Panc1 (cell line): ENCODE data around the gene AHCYL1. TPM values are rescaled to one million over a fixed set of nuclear protein-coding genes. Genes with fewer than 3 reads are reported as not detected.

Source experiments
- ATAC-seq: fragments of 200-7000 bp; cut with Tn5 transposase; 2 replicates; pipeline ENCODE4 v1.9.1; 2020; ENCODE audit warnings: mild to moderate bottlenecking, moderate library complexity
- BruUV-seq: library from RNA; stranded (reverse); fragments of 400-500 nt; replicated peaks from 2 replicates; lab custom pipeline; 2021; lab: Mats Ljungman, UMichigan
- CTCF ChIA-PET: fragments of 300-600 bp; sonication (Branson Sonifier 250); formaldehyde crosslinking; loops from one replicate; lab custom pipeline; 2022; ENCODE audit warnings: antibody characterized with exemption; lab: Charles Lee
- POLR2A ChIA-PET: fragments of 300-600 bp; sonication (Branson Sonifier 250); formaldehyde crosslinking; loops from one replicate; lab custom pipeline; 2022; ENCODE audit warnings: antibody characterized with exemption; lab: Charles Lee
- DNase-seq: peaks from one replicate; pipeline ENCODE4 v3.0.0-alpha.2; 2010; ENCODE audit warnings: low read depth, low spot score
- H3K27ac ChIP-seq: 2 replicates; pipeline ENCODE4 v1.5.1; 2011; ENCODE audit warnings: mild to moderate bottlenecking, low read length, inconsistent platforms
- H3K27me3 ChIP-seq: fragments of 200-500 bp; sonication (Bioruptor generic); 2 replicates; pipeline ENCODE4 v1.6.0; 2014; ENCODE audit warnings: low read length, inconsistent platforms; ENCODE audit not compliant: control insufficient read depth, insufficient read depth
- H3K36me3 ChIP-seq: fragments of 200-500 bp; sonication (Bioruptor generic); 2 replicates; pipeline ENCODE4 v1.5.1; 2014; ENCODE audit warnings: inconsistent platforms, mild to moderate bottlenecking, low read length, moderate library complexity; ENCODE audit not compliant: control insufficient read depth, insufficient read depth
- H3K4me1 ChIP-seq: 2 replicates; pipeline ENCODE4 v1.5.1; 2011; ENCODE audit warnings: inconsistent platforms, mild to moderate bottlenecking, low read length, moderate library complexity; ENCODE audit not compliant: control insufficient read depth, insufficient read depth
- H3K4me3 ChIP-seq, 2 experiments: 2 replicates each; pipeline ENCODE4 v1.5.1; 2011 to 2012; ENCODE audit warnings: low read depth in 2 of 2, low read length in 2 of 2, mild to moderate bottlenecking in 2 of 2, inconsistent platforms in 1 of 2, moderate library complexity in 1 of 2
- H3K9me3 ChIP-seq: fragments of 200-500 bp; sonication (Bioruptor generic); 2 replicates; pipeline ENCODE4 v1.5.1; 2014; ENCODE audit warnings: low read depth, mild to moderate bottlenecking, inconsistent platforms, low read length, moderate library complexity; ENCODE audit not compliant: control insufficient read depth, insufficient read depth
- POLR2AphosphoS5 ChIP-seq: IDR thresholded peaks from 2 replicates; pipeline ENCODE4 v1.6.1; 2012; ENCODE audit warnings: mild to moderate bottlenecking, low read depth, low read length, moderate library complexity
- SIN3A ChIP-seq: IDR thresholded peaks from 2 replicates; pipeline ENCODE4 v1.6.1; 2012; ENCODE audit warnings: low read depth, mild to moderate bottlenecking, low read length, moderate library complexity, borderline replicate concordance; ENCODE audit not compliant: insufficient read depth
- TCF7L2 ChIP-seq: IDR thresholded peaks from 2 replicates; pipeline ENCODE4 v1.6.1; 2011; ENCODE audit warnings: mild to moderate bottlenecking, low read depth, low read length, inconsistent platforms
- in situ Hi-C: cut with HindIII; loops from 2 replicates; pipeline ENCODE4 v1.10.0; 2016; ENCODE audit warnings: low sequenced_read_pairs, low pct_unique_long_range_greater_than_20kb
- intact Hi-C: fragments of 100-400 bp; cut with micrococcal nuclease; formaldehyde crosslinking; loops from one replicate; pipeline ENCODE4 v1.10.0; 2022; ENCODE audit not compliant: unreplicated experiment
- total RNA-seq: library from RNA; stranded (reverse); gene quantifications from one replicate; pipeline ENCODE4 v1.2.1, GENCODE V29; 2021; ENCODE audit not compliant: unreplicated experiment
- TF ChIP-seq, protein P1 (sequence below), 2 experiments: IDR thresholded peaks; 2 replicates each; pipeline ENCODE4 v1.6.1; 2011 to 2012; ENCODE audit warnings: low read depth in 2 of 2, control low read depth in 1 of 2, low read length in 1 of 2, mild to moderate bottlenecking in 1 of 2, moderate library complexity in 1 of 2; ENCODE audit not compliant: insufficient read depth in 1 of 2
- TF ChIP-seq, protein P2 (sequence below): fragments of 450-650 bp; IDR thresholded peaks from 2 replicates; pipeline ENCODE4 v1.5.1; 2017; ENCODE audit warnings: mild to moderate bottlenecking

AHCYL1 gene
- total RNA-seq, 1 experiment from 2014 or later: 174 TPM

DNA sequence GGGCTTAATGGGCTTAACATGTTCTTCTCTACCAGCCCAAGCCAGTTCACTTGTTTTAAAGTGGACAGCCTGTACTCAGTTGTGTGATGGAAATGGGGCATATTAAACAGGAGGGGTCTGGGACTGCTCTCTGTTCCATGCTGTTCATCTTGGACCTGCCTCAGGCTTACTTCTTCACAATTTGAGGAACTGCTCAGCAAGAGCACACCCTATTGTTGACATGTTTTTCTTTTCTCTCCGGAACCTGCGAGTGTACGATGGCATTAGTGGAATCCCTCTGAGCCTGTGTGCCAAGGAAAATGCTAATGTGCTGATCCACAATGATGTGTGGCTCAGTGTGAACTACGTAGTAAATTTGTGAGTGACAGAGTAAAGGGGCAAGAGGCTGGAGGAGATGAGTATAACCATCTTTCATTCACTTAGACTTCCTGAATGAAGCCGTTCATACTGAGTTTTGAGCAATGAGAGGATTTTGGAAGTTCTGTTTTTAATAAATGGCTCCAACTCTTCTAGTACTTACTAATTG lies 6.9 kb downstream of the AHCYL1 start:
- H3K9me3 ChIP-seq: no peaks in the 10 kb centered on the region
- in situ Hi-C loops (no loop called here), intact Hi-C loops (no loop called here)
- BruUV-seq: TSS peak; percentile 36
- peaks cover 8% of the 10 kb centered on the region; the same call in 1 of the 2 replicates for H3K36me3 ChIP-seq
- DNase-seq (no peak), ATAC-seq (no peak)
- ChIA-PET POLR2A (no interaction called here), CTCF (interaction anchor here (0.6 kb wide), 1 partner anchor 357 kb away, joined by 4 read pairs; no protein-coding TSS in a partner anchor)
- no peaks in the 10 kb centered on the region for H3K27me3 ChIP-seq
- peaks cover 36% of the 10 kb centered on the region for H3K4me1 ChIP-seq
- no peak overlapping the region for H3K4me3 ChIP-seq
- TF ChIP-seq, protein P1, sequence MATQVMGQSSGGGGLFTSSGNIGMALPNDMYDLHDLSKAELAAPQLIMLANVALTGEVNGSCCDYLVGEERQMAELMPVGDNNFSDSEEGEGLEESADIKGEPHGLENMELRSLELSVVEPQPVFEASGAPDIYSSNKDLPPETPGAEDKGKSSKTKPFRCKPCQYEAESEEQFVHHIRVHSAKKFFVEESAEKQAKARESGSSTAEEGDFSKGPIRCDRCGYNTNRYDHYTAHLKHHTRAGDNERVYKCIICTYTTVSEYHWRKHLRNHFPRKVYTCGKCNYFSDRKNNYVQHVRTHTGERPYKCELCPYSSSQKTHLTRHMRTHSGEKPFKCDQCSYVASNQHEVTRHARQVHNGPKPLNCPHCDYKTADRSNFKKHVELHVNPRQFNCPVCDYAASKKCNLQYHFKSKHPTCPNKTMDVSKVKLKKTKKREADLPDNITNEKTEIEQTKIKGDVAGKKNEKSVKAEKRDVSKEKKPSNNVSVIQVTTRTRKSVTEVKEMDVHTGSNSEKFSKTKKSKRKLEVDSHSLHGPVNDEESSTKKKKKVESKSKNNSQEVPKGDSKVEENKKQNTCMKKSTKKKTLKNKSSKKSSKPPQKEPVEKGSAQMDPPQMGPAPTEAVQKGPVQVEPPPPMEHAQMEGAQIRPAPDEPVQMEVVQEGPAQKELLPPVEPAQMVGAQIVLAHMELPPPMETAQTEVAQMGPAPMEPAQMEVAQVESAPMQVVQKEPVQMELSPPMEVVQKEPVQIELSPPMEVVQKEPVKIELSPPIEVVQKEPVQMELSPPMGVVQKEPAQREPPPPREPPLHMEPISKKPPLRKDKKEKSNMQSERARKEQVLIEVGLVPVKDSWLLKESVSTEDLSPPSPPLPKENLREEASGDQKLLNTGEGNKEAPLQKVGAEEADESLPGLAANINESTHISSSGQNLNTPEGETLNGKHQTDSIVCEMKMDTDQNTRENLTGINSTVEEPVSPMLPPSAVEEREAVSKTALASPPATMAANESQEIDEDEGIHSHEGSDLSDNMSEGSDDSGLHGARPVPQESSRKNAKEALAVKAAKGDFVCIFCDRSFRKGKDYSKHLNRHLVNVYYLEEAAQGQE (IDR thresholded peaks at IDR 0.05; ENCODE audit: insufficient read depth in 1 of 2, low read depth in 2 of 2, low read length in 1 of 2): no peak
- TF ChIP-seq SIN3A (no peak), POLR2AphosphoS5 (no peak), TCF7L2 (no peak)
- TF ChIP-seq, protein P2, sequence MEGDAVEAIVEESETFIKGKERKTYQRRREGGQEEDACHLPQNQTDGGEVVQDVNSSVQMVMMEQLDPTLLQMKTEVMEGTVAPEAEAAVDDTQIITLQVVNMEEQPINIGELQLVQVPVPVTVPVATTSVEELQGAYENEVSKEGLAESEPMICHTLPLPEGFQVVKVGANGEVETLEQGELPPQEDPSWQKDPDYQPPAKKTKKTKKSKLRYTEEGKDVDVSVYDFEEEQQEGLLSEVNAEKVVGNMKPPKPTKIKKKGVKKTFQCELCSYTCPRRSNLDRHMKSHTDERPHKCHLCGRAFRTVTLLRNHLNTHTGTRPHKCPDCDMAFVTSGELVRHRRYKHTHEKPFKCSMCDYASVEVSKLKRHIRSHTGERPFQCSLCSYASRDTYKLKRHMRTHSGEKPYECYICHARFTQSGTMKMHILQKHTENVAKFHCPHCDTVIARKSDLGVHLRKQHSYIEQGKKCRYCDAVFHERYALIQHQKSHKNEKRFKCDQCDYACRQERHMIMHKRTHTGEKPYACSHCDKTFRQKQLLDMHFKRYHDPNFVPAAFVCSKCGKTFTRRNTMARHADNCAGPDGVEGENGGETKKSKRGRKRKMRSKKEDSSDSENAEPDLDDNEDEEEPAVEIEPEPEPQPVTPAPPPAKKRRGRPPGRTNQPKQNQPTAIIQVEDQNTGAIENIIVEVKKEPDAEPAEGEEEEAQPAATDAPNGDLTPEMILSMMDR: no peak
- H3K27ac ChIP-seq: no peak overlapping the region

DNA sequence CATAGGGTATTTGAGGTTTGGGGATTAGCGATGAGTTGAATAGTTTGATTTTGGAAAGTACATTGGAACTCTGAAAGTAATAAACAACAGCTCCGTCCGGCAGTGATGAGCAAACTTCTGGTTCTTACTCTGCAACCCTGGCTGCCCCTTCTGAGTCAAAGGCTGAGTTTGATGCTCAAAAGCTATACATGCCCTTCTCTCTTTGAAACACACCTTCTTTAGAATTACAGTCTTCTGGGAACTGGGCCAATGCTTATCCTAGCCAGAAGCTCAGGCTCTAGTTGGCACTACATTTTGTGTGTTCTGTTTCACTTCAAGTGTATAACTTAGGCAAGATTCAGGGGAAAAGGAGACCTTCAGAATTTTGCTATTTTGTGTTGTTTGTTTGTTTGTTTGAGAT lies 9.3 kb downstream of the AHCYL1 start:
- ATAC-seq: no peak
- Histone ChIP-seq H3K27ac (no peak overlapping the region), H3K36me3 (peaks cover 8% of the 10 kb centered on the region; the same call in 1 of the 2 replicates), H3K4me3 (no peak overlapping the region), H3K4me1 (peaks cover 41% of the 10 kb centered on the region), H3K9me3 (no peaks in the 10 kb centered on the region), H3K27me3 (no peaks in the 10 kb centered on the region)
- ChIA-PET POLR2A (no interaction called here), CTCF (no interaction called here)
- TSS peak; percentile 2 for BruUV-seq
- TF ChIP-seq, protein P2: no peak
- TF ChIP-seq TCF7L2 (no peak), SIN3A (no peak), POLR2AphosphoS5 (no peak)
- TF ChIP-seq, protein P1 (IDR thresholded peaks at IDR 0.05; ENCODE audit: insufficient read depth in 1 of 2, low read depth in 2 of 2, low read length in 1 of 2): no peak
- intact Hi-C loops: no loop called here
- DNase-seq: no peak
- in situ Hi-C loops: no loop called here
